GM19099 (cell line): ENCODE results near the gene TRABD2B.

ENCODE experiments used
- POLR2A ChIP-seq: IDR thresholded peaks from 3 replicates; pipeline ENCODE4 v1.6.1; 2011; ENCODE audit warnings: low read depth; ENCODE audit not compliant: insufficient read length; ENCODE audit errors: extremely low read depth

The TRABD2B gene

DNA sequence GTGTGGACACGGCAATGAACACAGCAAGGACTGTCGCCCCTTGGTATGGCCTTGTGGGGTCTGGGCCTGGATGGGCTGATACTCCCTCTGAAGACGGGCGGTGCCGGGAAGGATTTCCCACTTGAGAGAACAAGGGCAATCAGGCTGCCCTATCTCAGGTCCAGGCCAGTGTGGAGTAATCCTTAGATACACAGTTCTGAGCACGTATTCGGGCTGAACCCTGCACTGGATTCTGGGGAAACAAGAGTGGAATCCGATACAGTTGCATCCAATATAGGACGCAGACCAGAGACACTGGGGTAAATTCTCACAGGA is 177.7 kb downstream of the TRABD2B start:
- no peak for TF ChIP-seq POLR2A

DNA sequence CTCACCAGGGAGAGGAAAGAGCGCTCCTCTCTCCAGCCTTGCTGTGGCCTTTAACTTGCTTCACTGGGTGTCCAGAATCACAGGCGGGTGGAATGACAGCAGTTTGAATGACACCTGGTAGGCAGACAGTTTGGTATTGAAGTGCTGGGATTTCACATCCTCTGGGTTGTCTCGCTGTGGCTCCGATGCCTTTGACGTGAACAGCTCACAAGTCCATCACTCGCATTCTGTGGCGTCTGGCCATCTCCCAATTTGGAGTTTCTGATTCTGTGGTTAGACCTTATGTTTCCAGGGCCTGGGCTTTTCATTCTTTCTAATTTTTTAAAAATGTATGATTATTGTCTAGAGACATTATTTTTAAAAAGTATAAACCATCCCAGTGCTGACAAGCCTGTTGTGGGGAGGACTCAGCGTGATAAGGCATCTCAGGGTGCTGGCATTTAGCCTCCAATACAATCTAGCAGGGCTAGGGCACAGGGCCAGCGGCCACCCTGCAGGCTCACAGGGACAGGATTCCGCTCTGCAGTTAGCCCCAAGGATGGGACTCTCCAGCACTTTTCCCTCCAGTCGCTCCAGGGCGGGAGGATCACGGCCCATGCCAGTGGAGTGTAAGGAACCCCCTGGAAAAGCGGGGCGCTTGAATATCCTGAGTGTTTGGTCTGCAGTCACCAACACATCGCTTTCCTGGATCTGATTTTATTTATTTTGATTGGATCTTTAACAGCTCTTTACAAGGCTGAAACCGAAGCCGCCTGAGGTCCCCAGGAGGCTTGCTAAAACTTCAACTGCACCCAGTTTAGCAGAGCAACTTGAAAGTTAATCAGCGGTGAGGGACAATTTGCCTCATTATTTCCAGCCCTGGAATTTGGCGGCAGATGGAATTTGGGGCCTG is 178.3 kb downstream of the TRABD2B start:
- TF ChIP-seq POLR2A = no peak

DNA sequence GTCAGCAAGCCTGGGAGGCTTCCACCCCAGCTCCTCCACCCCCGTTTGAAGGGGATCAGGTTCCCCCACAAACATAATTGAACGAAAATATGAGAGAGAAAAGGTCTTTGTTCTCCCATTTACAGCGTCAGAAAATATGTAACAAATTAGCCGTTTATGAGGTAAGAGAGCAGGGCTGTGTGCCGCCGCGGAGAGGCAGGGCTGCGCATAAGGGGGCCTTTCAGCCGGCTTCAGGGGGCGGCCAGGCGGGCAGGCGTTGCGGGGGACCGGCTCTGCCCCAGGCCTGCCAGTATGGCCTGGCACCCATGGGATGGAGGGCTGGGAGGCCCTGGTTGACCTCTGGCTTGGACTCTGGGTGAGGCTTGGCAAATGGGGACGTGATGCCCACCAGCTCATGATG is 179.3 kb downstream of the TRABD2B start:
- no peak for TF ChIP-seq POLR2A

DNA sequence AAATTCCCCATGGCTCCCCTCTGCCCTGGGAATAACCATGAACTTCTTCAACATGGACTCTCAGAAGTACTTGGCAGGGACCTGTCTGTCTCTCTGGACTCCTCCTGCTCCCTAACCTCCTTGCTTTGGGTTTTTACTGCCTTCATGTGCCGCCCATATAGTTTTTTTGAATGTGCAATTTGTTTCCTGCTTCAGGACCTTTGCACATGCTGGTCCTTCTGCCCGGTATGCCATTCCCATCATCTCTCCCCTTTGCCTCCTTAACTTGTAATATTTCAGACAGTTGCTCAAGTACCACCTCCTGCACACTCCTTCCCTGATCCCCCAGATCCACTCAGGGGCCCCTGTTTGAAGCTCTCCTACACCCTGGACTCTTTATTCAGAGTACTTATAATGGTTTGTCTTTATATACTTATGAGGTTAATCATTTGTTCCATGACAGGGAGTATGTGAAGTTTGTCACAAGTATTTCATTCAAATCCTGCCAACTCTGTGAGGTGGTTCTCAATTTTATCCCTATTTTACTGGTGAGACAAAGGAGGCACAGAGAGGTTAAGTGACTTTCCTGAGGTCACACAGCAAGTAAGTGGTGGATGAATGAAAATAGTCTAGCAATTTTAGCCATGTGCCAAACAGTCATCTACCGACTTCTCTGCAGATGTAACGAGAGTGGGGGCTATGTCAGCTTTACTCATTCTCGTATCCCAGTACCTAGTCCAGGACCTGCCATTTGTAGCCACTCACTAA is 180.7 kb downstream of the TRABD2B start:
- TF ChIP-seq POLR2A = no peak

DNA sequence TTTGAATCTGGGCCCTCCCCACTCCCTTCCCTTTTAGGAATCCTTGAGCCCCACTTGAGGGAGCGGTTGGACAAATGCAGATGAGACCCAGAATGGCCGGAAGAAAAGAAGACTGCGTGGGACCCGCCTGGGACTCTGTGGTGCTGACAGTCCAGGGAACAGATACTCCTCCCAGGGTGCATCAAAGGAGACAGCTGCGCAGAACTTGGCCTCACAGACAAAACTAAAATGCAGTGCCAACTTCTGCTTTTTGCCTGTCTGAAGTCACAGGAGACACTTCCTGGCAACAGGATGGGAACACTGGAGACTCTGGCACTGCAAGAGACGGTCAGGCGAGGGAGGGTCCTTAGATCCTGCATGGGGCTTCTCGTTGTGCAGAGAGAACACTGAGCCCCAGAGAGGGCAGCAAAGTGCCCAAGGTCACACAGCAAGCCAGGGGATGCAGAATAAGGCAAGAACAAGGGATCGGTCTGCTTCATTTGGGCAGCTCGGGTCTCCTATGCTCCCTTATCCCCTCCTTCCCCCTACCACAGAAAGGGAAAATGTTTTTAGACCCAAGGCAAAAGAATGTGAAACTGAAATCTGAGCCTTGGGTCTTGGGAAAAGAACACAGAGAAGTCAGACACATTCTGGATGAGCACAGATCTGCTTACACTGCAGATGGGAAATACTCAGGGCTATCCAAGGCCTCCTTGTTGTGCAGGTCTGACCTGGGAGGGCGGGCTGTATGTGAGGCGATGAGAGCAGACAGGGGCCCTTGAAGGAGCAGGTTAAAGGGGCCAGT is 182.4 kb downstream of the TRABD2B start:
- TF ChIP-seq POLR2A = no peak

DNA sequence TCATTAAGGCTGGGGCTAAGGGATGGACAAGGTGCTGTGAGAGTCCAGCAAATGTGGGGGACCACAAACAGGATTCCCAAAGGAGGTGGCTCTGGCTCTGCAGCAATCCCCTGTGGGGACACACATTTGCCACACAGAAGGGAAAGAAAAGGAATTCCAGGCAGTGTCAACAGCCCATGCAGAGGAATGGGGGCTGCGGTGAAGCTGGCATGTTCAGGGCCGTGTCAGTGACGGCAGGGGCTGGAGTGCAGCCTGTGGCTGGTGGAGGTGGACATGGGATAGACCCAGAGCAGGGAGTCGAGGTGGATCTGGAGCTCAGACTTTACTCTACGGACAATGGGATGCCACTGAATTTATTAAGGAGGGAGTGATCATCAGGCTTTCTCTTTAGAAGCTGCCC is 183.2 kb downstream of the TRABD2B start:
- TF ChIP-seq POLR2A = no peak

DNA sequence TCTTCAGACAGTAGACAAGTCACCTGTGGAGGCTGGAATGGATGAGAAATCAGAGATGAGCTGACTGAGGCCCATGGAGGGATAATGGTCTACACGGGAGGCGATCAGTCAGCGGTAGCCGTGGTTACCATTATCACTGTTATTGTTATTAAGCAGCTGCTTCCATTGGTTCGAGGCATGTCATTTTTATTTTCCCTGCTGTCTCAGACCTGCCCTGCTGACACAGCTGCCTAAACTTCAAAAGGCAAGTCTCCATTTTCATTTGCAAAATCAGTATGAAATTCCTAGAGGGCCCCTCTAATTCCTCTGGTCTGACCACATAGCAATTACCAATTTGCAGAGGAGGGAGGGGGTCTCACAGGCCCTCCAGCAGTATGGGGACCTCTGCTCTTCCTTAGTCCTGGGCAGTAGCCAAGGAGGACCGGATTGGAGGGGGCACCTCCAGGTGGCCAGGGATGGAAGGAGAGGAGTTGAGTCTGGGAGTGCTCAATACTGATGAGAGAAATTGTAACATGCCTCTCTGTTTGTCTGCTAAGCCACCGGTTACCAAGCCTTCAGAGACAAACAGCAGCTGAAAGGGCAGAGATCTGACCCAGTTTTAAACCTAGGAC is 184.2 kb downstream of the TRABD2B start:
- no peak for TF ChIP-seq POLR2A

DNA sequence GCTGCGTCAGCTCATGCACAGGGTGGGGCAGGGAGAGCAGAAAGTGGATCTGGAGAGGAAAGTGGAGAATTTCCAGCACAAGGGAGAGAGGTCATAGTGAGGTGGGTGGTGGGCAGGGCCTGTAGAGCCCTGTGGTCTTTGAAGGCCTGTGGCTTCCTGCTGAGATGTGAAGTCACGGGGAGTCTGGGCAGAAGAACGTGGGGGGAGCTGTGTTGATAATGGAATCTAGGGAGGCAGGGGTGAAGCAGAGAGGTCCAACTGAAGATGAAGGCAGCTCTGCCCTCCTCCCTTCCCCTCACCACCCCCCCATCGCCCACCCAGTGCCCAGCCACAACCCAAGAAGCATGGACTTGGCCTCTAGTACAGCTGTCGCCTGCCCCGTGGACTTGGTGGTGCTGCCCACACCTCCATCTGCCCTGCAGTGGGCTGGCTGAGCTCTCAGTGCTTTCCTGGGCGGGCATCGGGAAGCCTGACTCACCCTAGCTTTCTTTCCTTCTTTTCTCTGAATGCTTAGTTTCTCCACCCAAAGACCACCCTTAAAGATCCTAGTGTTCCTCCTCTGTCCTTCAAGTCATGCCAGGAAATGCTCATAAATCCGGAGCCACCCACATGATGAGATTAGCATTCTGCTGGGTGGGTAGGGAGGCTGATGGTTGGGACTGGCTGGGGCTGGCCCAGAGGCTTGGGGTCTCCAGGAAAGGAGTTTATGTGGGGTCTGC is 186.1 kb downstream of the TRABD2B start:
- no peak for TF ChIP-seq POLR2A

DNA sequence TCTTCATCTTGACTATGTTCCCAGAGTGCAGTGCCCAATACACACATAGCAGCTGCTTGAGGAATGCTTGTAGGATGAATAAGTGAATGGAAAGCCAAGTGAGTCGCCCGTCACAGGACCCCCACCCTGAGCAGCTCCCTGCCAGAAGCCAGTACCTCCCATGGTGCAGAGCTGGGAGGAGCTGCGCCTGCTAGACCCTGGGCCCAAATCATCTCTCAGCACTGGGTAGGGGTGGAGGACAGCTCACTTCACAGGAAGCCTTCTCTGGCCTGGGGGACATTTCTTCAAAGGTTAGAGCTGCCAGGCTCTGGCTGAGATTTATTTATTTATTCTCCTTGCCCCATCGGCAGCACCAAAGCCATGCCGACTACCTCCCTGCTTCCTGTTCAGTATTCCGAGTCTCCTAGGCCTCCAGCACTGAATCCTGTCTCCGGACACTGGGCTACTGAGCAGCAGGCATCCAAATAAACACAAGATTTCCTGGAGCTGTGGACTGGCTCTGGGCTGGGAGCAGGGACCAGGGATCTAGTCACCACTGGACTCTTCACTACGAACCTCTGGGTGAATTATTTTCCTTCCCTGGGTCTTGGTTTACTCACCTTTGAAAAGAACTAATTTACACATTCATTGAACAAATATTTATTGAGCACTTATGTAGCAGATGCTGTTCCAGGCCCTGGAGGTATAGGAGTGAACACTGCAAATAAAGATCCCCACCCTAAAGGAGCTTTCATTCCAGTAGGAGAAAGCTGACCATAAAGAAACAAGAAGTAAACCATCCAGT is 187.7 kb downstream of the TRABD2B start:
- no peak for TF ChIP-seq POLR2A

DNA sequence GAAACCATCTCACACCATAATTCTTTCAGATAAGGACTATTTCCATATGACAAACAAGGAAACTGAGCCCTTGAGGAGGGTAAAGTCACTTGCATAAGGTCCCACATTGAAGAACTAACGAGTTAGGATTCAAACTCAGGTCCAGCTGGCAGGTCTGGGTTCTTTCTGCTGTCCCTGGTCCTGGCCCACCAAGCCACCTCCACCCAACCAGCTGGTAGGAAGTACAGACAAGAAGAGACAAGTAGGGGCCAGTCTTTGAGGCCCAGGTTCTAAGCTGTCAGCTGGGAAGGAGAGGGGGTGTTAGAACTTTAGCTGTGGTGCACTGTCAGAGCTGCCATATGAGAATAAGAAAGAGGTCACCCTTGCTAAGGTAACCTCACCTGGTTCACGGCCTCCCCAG is 188.6 kb downstream of the TRABD2B start:
- no peak for TF ChIP-seq POLR2A

DNA sequence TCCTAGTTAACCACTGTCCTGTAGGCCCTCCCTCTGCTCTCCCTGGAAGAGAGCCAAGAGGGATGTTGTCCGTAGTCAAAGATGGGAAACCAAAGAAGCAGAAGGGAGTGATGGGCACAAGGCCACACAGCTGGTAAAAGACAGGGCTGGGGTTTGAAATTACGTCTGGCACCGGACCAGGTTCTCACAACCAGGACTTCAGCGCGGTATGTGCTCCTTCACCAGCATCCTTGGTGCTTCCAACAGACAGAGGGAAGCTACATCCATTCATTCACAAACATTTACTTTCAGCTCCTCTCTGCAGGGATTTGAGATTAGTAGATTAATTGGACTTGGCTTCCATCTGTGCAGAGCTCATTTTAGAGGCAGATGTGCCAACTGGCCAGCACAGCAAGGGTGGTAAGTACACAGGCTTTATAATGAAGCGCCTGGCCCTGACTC is 191.2 kb downstream of the TRABD2B start:
- no peak for TF ChIP-seq POLR2A

DNA sequence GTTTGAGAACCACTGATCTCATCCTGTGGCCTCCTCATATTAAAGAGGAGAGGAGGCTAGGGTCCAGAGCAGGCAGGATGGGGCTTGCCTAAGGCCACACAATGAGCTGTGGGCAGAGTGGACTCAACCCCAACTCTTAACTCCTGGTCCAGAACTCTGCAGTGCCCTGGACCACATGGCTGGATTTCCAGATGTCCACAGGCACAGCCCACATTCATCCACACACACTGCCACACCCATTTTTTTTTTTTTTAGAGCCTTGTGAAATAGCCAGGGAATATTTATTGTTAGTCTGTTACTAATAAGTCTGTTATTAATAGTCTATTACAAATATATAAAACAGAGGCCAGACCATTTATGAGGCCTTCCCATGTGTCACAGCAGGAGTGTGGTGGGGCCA is 192.2 kb downstream of the TRABD2B start:
- TF ChIP-seq POLR2A = no peak

DNA sequence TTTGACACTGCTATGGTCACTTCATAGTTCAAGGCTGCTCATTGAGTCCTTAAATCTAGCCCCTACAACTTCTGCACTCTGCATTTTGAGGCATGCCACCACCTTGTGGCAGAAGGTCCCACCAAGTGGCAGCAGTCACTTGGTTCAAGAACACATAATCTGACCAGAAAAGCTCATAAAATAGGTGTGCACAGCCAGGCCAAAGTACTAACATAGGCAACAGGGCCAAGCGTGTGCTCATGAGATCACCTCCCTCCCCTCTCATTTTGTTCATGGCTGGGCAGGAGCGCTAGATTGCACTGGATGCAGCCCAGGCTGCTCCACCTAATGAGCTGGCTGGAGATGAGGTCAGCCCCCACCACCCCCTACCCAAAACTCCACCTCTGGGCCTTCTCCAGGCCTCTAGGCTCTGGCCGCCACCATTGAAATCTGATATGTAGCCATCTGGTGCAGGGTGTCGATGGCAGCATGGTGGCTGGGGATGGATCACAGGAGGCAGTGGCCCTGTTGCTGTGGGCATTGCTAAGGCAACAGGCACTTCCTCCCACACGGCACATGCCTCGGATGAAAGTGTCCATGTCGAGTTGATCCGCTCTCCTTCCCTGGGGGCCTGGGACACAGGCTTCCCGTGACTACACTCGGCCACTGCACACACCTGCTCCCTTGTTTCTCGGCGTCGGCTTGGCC is 193.2 kb downstream of the TRABD2B start:
- no peak for TF ChIP-seq POLR2A
